ENCODE data around the gene STK24.

The STK24 gene

DNA sequence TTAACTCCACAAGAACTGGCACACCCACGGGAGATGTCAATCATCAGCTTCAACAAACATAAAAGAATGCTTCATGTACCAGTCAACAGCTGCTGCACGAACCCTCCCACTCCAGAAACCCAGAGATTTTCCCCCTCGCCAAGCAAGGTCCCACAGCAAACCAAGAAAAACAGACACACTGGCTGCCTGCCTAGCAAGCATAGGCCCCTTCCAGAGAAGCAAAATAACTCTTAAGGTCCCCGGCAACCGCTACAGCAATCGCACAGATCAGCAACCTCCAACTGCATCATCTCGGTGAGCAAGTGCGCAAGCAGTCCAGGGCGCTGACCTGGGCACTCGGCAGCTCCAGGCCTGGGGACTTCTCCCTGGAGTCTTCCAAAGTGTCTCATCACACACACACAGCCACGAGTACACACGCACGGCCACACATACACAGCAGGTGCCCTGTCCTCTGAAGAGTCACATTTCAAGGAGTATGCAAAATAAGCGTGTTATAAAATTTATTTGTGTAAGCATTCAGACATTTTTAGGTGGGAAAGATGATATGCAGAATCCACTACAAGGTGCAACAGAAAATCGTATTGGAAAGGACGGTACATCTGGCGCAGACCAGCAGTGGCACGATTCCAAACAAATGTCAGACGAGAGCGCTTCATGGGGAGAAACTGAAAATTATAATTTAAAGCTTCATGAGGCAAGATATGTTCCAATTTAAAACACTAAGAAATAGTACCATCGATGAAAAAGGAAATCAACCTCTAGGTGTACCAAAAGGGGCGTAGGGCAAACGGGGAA is 125.0 kb downstream of the STK24 start:
- Histone ChIP-seq H3K9ac (ENCODE audit: low read length) (no peak overlapping the region), H3K4me2 (ENCODE audit: low read length) (no peak overlapping the region), H3K79me2 (ENCODE audit: control insufficient read depth, insufficient read depth, low read length) (no peaks in the 10 kb centered on the region), H2AK5ac (ENCODE audit: low read length) (no peak overlapping the region), H3K4ac (ENCODE audit: low read depth, low read length) (no peak overlapping the region), H3K27me3 (ENCODE audit: insufficient read depth, low read length, poor library complexity) (no peaks in the 10 kb centered on the region), H3K4me1 (ENCODE audit: control insufficient read depth, low read depth, low read length) (peaks cover 5% of the 10 kb centered on the region), H3K4me3 (ENCODE audit: low read length) (no peak overlapping the region), H3K18ac (ENCODE audit: low read length) (no peak overlapping the region), H3K79me1 (ENCODE audit: low read length) (peaks cover 6% of the 10 kb centered on the region), H3K56ac (ENCODE audit: low read length) (no peak overlapping the region), H2BK5ac (ENCODE audit: low read length) (no peak overlapping the region), H4K5ac (ENCODE audit: low read length) (no peak overlapping the region), H4K8ac (ENCODE audit: low read depth, low read length) (no peak overlapping the region), H3K36me3 (ENCODE audit: control insufficient read depth, insufficient read depth, low read length) (peaks cover 5% of the 10 kb centered on the region), H2BK120ac (ENCODE audit: low read depth, low read length) (no peak overlapping the region), H3K27ac (ENCODE audit: low read depth, low read length) (no peak overlapping the region), H3K23ac (ENCODE audit: low read length) (no peak overlapping the region), H2BK15ac (replicated peaks; ENCODE audit: low read depth) (no peak overlapping the region)
- WGBS (ENCODE audit: extremely low coverage, insufficient coverage, low lambda C conversion rate): no CpG with 5 or more reads among the region's 23 CpGs
- DNase-seq: no peak

DNA sequence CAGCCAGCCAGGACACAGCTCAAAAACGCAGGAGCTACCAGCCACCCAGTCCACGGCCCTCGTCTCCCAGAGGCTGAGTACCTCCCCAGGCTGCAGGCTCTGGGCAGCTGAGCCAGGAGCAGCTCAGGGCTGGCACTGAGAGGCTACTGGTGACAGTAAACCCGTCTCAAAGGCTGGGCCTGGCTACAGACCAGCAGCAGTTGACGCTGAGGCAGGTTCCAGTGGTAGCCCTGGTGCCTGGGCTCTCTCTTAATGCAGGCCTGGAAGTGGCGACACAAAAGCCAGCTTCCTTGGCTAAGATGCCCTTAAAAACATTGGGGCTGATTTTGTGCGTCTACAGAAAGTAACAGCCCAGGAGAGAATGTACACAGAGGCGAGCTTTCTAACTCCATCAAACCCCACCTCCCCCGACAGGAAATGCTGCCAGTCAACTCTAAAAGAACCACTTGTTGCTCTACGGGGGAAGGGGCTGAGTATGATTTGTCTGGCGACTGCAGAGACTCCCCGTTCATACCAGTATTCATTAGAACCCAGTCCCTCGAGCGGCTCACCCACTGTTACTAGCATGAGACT is 126.3 kb downstream of the STK24 start:
- no peaks in the 10 kb centered on the region for H3K27me3 ChIP-seq (ENCODE audit: insufficient read depth, low read length, poor library complexity)
- peak overlapping the region; percentile 38 for H3K23ac ChIP-seq (ENCODE audit: low read length)
- no peak overlapping the region for H3K18ac ChIP-seq (ENCODE audit: low read length)
- WGBS (ENCODE audit: extremely low coverage, insufficient coverage, low lambda C conversion rate): no CpG with 5 or more reads among the region's 14 CpGs
- peak overlapping the region; percentile 53 for H3K27ac ChIP-seq (ENCODE audit: low read depth, low read length)
- no peak overlapping the region for H3K4me2 ChIP-seq (ENCODE audit: low read length)
- H3K79me2 ChIP-seq (ENCODE audit: control insufficient read depth, insufficient read depth, low read length): no peaks in the 10 kb centered on the region
- H2BK15ac ChIP-seq (replicated peaks; ENCODE audit: low read depth): no peak overlapping the region
- H3K4me1 ChIP-seq (ENCODE audit: control insufficient read depth, low read depth, low read length): peaks cover 5% of the 10 kb centered on the region
- H4K8ac ChIP-seq (ENCODE audit: low read depth, low read length): no peak overlapping the region
- H2AK5ac ChIP-seq (ENCODE audit: low read length): no peak overlapping the region
- no peak overlapping the region for H3K4ac ChIP-seq (ENCODE audit: low read depth, low read length)
- H4K5ac ChIP-seq (ENCODE audit: low read length): no peak overlapping the region
- DNase-seq: peak; percentile 53
- peak overlapping the region; percentile 39 for H3K56ac ChIP-seq (ENCODE audit: low read length)
- no peak overlapping the region for H2BK120ac ChIP-seq (ENCODE audit: low read depth, low read length)
- H3K9ac ChIP-seq (ENCODE audit: low read length): no peak overlapping the region
- H3K79me1 ChIP-seq (ENCODE audit: low read length): peaks cover 6% of the 10 kb centered on the region
- H3K4me3 ChIP-seq (ENCODE audit: low read length): no peak overlapping the region
- H3K36me3 ChIP-seq (ENCODE audit: control insufficient read depth, insufficient read depth, low read length): peaks cover 5% of the 10 kb centered on the region
- no peak overlapping the region for H2BK5ac ChIP-seq (ENCODE audit: low read length)

GRCh38 chr13:98450026-98450425 is 126.9 kb downstream of the STK24 start:
- Histone ChIP-seq H2AK5ac (ENCODE audit: low read length) (no peak overlapping the region), H3K79me2 (ENCODE audit: control insufficient read depth, insufficient read depth, low read length) (no peaks in the 10 kb centered on the region), H2BK5ac (ENCODE audit: low read length) (no peak overlapping the region), H3K9ac (ENCODE audit: low read length) (no peak overlapping the region), H4K5ac (ENCODE audit: low read length) (no peak overlapping the region), H3K4me3 (ENCODE audit: low read length) (no peak overlapping the region), H3K56ac (ENCODE audit: low read length) (no peak overlapping the region), H3K27me3 (ENCODE audit: insufficient read depth, low read length, poor library complexity) (no peaks in the 10 kb centered on the region), H3K4ac (ENCODE audit: low read depth, low read length) (no peak overlapping the region), H3K27ac (ENCODE audit: low read depth, low read length) (peak overlapping the region; percentile 53), H4K8ac (ENCODE audit: low read depth, low read length) (no peak overlapping the region), H3K4me1 (ENCODE audit: control insufficient read depth, low read depth, low read length) (peaks cover 5% of the 10 kb centered on the region), H3K23ac (ENCODE audit: low read length) (no peak overlapping the region), H3K4me2 (ENCODE audit: low read length) (no peak overlapping the region), H3K79me1 (ENCODE audit: low read length) (peaks cover 6% of the 10 kb centered on the region), H2BK120ac (ENCODE audit: low read depth, low read length) (no peak overlapping the region), H2BK15ac (replicated peaks; ENCODE audit: low read depth) (no peak overlapping the region), H3K18ac (ENCODE audit: low read length) (no peak overlapping the region), H3K36me3 (ENCODE audit: control insufficient read depth, insufficient read depth, low read length) (peaks cover 5% of the 10 kb centered on the region)
- no CpG with 5 or more reads among the region's 1 CpG for WGBS (ENCODE audit: extremely low coverage, insufficient coverage, low lambda C conversion rate)
- no peak for DNase-seq

DNA sequence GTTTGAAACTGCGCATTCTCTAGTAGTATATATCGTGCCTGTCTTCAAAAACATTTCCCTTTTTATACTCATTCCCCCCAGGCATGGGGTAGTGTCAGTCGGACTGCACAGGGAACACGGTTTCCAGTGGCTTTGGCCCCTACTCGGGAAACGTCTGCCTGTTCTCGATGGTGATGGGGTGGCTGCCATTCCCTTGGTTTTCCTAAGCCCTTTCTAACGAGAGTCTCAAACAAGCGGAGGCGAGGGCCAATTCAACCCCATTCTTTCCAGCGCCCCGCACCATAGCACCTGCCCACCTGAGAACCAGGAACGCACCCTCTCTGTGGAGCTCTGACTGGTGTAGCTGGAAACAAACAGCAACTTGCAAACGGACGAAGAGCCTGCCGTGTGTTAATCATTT is 127.6 kb downstream of the STK24 start:
- Histone ChIP-seq H3K79me2 (ENCODE audit: control insufficient read depth, insufficient read depth, low read length) (no peaks in the 10 kb centered on the region), H3K4ac (ENCODE audit: low read depth, low read length) (no peak overlapping the region), H3K56ac (ENCODE audit: low read length) (no peak overlapping the region), H3K4me2 (ENCODE audit: low read length) (no peak overlapping the region), H2AK5ac (ENCODE audit: low read length) (no peak overlapping the region), H3K18ac (ENCODE audit: low read length) (no peak overlapping the region), H4K5ac (ENCODE audit: low read length) (no peak overlapping the region), H2BK5ac (ENCODE audit: low read length) (no peak overlapping the region), H3K4me1 (ENCODE audit: control insufficient read depth, low read depth, low read length) (peaks cover 5% of the 10 kb centered on the region), H3K36me3 (ENCODE audit: control insufficient read depth, insufficient read depth, low read length) (peaks cover 5% of the 10 kb centered on the region), H2BK120ac (ENCODE audit: low read depth, low read length) (no peak overlapping the region), H3K27ac (ENCODE audit: low read depth, low read length) (no peak overlapping the region), H3K4me3 (ENCODE audit: low read length) (no peak overlapping the region), H2BK15ac (replicated peaks; ENCODE audit: low read depth) (no peak overlapping the region), H3K23ac (ENCODE audit: low read length) (no peak overlapping the region), H3K9ac (ENCODE audit: low read length) (no peak overlapping the region), H3K79me1 (ENCODE audit: low read length) (peaks cover 6% of the 10 kb centered on the region), H3K27me3 (ENCODE audit: insufficient read depth, low read length, poor library complexity) (no peaks in the 10 kb centered on the region), H4K8ac (ENCODE audit: low read depth, low read length) (no peak overlapping the region)
- WGBS (ENCODE audit: extremely low coverage, insufficient coverage, low lambda C conversion rate): no CpG with 5 or more reads among the region's 16 CpGs
- no peak for DNase-seq

DNA sequence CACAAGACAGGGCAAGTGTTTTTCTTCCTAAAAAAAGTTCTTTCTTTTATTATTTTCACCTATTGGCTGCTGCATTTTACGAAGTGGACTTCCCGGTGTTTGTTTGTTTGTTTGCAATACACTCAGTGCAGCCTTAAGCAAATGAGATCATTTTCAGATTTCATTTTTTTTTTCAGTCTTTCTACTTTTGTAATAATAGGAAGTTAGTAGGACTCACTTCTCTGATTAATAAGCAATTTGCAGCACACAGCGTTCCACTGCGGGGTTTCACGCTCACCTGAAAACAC is 128.3 kb downstream of the STK24 start:
- no CpG with 5 or more reads among the region's 5 CpGs for WGBS (ENCODE audit: extremely low coverage, insufficient coverage, low lambda C conversion rate)
- no peak for DNase-seq
- no peak overlapping the region for H3K27ac ChIP-seq (ENCODE audit: low read depth, low read length)
- H3K36me3 ChIP-seq (ENCODE audit: control insufficient read depth, insufficient read depth, low read length): peaks cover 5% of the 10 kb centered on the region
- H4K8ac ChIP-seq (ENCODE audit: low read depth, low read length): no peak overlapping the region
- no peak overlapping the region for H2BK15ac ChIP-seq (replicated peaks; ENCODE audit: low read depth)
- H3K79me2 ChIP-seq (ENCODE audit: control insufficient read depth, insufficient read depth, low read length): no peaks in the 10 kb centered on the region
- no peak overlapping the region for H3K4ac ChIP-seq (ENCODE audit: low read depth, low read length)
- no peak overlapping the region for H3K56ac ChIP-seq (ENCODE audit: low read length)
- no peak overlapping the region for H2AK5ac ChIP-seq (ENCODE audit: low read length)
- peaks cover 5% of the 10 kb centered on the region for H3K4me1 ChIP-seq (ENCODE audit: control insufficient read depth, low read depth, low read length)
- no peak overlapping the region for H3K23ac ChIP-seq (ENCODE audit: low read length)
- no peak overlapping the region for H3K9ac ChIP-seq (ENCODE audit: low read length)
- H2BK120ac ChIP-seq (ENCODE audit: low read depth, low read length): no peak overlapping the region
- H3K18ac ChIP-seq (ENCODE audit: low read length): no peak overlapping the region
- H3K4me2 ChIP-seq (ENCODE audit: low read length): no peak overlapping the region
- peaks cover 6% of the 10 kb centered on the region for H3K79me1 ChIP-seq (ENCODE audit: low read length)
- H3K27me3 ChIP-seq (ENCODE audit: insufficient read depth, low read length, poor library complexity): no peaks in the 10 kb centered on the region
- H4K5ac ChIP-seq (ENCODE audit: low read length): no peak overlapping the region
- no peak overlapping the region for H3K4me3 ChIP-seq (ENCODE audit: low read length)
- no peak overlapping the region for H2BK5ac ChIP-seq (ENCODE audit: low read length)
